VCaP (cell line): ENCODE data around the gene ADGRE1.

ENCODE experiments used
- H3K27ac ChIP-seq: fragments of 450-650 bp; 2 replicates; pipeline ENCODE4 v1.5.1; 2017
- CTCF ChIP-seq: fragments of 450-650 bp; conservative IDR thresholded peaks from 2 replicates; pipeline ENCODE4 v1.5.1; 2017; ENCODE audit warnings: mild to moderate bottlenecking, moderate library complexity

Gene ADGRE1

GRCh38 chr19:6887316-6887715 is at the start of gene ADGRE1:
Gene ADGRE1 (plus strand): TSS chr19:6887579. CDS start chr19:6887609, 30 bp downstream.
- TF ChIP-seq CTCF, result no peak
- H3K27ac ChIP-seq, result no peak within 1 kb of the TSS

GRCh38 chr19:6838062-6838655 is 49.2 kb upstream of the ADGRE1 start:
- no peak overlapping the region for H3K27ac ChIP-seq
- no peak for TF ChIP-seq CTCF

- no peak for TF ChIP-seq CTCF
- peak overlapping the region; percentile 33; the same call in 1 of the 2 replicates for H3K27ac ChIP-seq
Measured at GRCh38 chr19:6842871-6843607, 44.3 kb upstream of the ADGRE1 start.

- H3K27ac ChIP-seq, result no peak overlapping the region
Measured at GRCh38 chr19:6847828-6848200, 39.6 kb upstream of the ADGRE1 start.

GRCh38 chr19:6848986-6849385 is 38.4 kb upstream of the ADGRE1 start:
- TF ChIP-seq CTCF, result no peak
- H3K27ac ChIP-seq, result no peak overlapping the region

More at GRCh38 chr19:6847828-6848200, 39.6 kb upstream of the ADGRE1 start:
- no peak for TF ChIP-seq CTCF

- H3K27ac ChIP-seq, result no peak overlapping the region
- TF ChIP-seq CTCF, result no peak
Measured at GRCh38 chr19:6849876-6850275, 37.5 kb upstream of the ADGRE1 start.

- no peak for TF ChIP-seq CTCF
- no peak overlapping the region for H3K27ac ChIP-seq
Measured at GRCh38 chr19:6851359-6851758, 36.0 kb upstream of the ADGRE1 start.
